ENCODE measurements around the gene SLC6A2. TPM values are rescaled to one million over a fixed set of nuclear protein-coding genes. Genes with fewer than 3 reads are reported as not detected.

The SLC6A2 gene
- total and polyA plus RNA-seq, 8 donors = 0.09 to 0.52 (median 0.25) TPM; not detected in 5

DNA sequence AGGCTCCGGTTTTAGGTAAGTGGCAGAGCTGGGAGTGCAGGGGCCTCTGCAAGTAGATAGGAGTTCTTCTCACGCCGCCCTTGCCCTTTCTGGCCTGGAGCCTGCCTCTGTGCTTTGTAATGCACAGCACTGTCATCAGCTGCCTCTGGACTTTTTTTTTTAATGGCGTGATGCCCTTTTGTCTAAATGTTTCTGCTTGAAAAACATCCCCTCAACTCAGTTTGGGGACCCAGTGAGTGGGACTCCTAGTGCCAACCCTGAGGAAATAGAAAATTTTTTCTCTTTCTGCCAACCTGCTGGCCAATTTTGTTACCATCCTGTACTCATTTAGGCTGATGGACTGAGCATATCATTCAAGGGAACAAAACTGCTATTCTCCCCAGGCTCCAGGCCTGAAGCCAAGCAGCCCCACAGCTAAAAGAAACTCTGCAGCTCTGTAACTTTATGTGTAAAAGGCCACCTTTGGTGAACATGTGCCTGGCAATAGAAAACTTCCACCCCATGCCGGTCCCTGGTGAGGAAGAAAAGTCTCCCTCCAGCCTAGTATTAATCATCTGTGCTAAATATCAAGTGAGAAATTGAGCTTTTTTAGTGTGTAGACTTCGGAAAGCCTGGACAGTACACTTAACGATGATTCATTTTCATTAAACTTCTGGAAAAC is 22.5 kb downstream of the SLC6A2 start:
- FAIRE-seq = no peak
- no peak overlapping the region for H3K4me3 ChIP-seq
- no peaks in the 10 kb centered on the region for H3K4me1 ChIP-seq
- WGBS, 2 donors = 76 to 78% methylated on average over 7 of the region's 7 CpGs
- no peaks in the 10 kb centered on the region for H3K36me3 ChIP-seq
- no peak for ATAC-seq
- no peak for DNase-seq
- H3K27ac ChIP-seq = no peak overlapping the region
- TF ChIP-seq, protein P1, sequence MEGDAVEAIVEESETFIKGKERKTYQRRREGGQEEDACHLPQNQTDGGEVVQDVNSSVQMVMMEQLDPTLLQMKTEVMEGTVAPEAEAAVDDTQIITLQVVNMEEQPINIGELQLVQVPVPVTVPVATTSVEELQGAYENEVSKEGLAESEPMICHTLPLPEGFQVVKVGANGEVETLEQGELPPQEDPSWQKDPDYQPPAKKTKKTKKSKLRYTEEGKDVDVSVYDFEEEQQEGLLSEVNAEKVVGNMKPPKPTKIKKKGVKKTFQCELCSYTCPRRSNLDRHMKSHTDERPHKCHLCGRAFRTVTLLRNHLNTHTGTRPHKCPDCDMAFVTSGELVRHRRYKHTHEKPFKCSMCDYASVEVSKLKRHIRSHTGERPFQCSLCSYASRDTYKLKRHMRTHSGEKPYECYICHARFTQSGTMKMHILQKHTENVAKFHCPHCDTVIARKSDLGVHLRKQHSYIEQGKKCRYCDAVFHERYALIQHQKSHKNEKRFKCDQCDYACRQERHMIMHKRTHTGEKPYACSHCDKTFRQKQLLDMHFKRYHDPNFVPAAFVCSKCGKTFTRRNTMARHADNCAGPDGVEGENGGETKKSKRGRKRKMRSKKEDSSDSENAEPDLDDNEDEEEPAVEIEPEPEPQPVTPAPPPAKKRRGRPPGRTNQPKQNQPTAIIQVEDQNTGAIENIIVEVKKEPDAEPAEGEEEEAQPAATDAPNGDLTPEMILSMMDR (IDR thresholded peaks at IDR 0.05) = no peak
- no peaks in the 10 kb centered on the region for H3K27me3 ChIP-seq
- no peaks in the 10 kb centered on the region for H3K9me3 ChIP-seq
- intact Hi-C loops (cut with DNase I) = no loop called here

DNA sequence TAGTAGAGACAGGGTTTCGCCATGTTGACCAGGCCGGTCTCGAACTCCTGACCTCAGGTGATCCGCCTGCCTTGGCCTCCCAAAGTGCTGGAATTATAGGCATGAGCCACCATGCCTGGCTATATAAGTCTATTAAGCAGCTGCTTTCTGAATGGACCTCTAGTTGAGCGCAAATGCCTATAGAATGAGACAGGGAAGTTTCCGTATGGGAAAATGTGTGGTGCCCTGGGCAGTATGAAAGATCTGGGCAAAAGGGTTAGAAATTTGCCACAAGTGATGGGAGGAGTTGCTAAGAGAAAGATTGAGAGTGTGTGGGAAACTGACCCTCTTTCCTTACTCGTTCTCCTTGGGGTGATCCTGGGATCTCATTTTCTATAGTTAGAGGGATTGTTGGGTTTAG is 26.3 kb downstream of the SLC6A2 start:
- Histone ChIP-seq H3K36me3 (no peaks in the 10 kb centered on the region), H3K27me3 (no peaks in the 10 kb centered on the region), H3K27ac (no peak overlapping the region), H3K4me1 (no peaks in the 10 kb centered on the region), H3K4me3 (no peak overlapping the region), H3K9me3 (no peaks in the 10 kb centered on the region)
- DNase-seq (no peak), FAIRE-seq (no peak), ATAC-seq (no peak)
- intact Hi-C loops (cut with DNase I) = no loop called here
- TF ChIP-seq, protein P1 (IDR thresholded peaks at IDR 0.05) = no peak
- WGBS, 2 donors = 83 to 84% methylated on average over 7 of the region's 7 CpGs

DNA sequence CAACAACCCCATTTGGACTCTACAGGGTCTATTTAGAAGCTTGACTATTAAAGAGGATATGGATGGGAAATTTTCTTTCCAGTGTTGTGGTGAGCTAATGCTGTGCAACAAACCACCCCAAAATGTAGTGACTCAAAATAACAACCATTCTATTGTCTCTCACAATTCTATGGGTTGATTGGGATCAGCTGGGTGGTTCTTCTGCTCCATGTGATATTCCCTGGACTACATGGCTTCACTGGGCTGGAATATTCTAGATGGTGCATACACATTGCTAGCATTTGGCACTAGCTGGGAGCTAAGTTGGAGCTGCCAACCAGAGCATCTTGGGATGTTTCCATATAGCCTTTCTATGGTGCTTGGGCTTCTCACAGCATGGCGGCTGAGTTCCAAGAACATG is 30.2 kb downstream of the SLC6A2 start:
- TF ChIP-seq, protein P1 (IDR thresholded peaks at IDR 0.05) = no peak
- no peaks in the 10 kb centered on the region for H3K36me3 ChIP-seq
- H3K27ac ChIP-seq = no peak overlapping the region
- H3K27me3 ChIP-seq = no peaks in the 10 kb centered on the region
- 79 to 100% methylated on average over 1 of the region's 1 CpG for WGBS, 2 donors
- no peak for ATAC-seq
- intact Hi-C loops (cut with DNase I) = no loop called here
- H3K4me3 ChIP-seq = no peak overlapping the region
- FAIRE-seq = no peak
- DNase-seq = no peak
- no peaks in the 10 kb centered on the region for H3K4me1 ChIP-seq
- no peaks in the 10 kb centered on the region for H3K9me3 ChIP-seq

DNA sequence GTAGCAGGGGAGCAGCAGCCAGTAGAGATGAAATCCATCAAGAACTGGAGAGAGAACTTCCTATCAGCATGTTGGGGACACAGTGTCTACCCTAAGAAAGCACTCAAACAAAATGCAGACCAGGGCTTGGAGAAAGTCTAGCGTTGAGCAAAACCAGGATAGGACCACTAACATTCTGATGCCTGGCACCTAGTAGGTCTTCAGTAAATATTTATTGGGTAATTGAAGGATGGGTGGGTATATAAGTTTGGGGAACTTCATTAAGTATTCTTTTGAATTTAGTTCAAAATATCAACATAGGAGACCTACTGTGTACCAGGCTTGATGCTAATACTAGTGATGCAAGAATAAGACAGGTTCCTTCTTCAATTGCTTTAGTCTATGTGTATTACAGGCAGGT is 30.9 kb downstream of the SLC6A2 start:
- Histone ChIP-seq H3K36me3 (no peaks in the 10 kb centered on the region), H3K27me3 (no peaks in the 10 kb centered on the region), H3K27ac (no peak overlapping the region), H3K4me1 (no peaks in the 10 kb centered on the region), H3K4me3 (no peak overlapping the region), H3K9me3 (no peaks in the 10 kb centered on the region)
- intact Hi-C loops (cut with DNase I) = no loop called here
- TF ChIP-seq, protein P1 (IDR thresholded peaks at IDR 0.05) = no peak
- ATAC-seq (no peak), FAIRE-seq (no peak), DNase-seq (no peak)
- 76 to 82% methylated on average over 1 of the region's 1 CpG for WGBS, 2 donors

DNA sequence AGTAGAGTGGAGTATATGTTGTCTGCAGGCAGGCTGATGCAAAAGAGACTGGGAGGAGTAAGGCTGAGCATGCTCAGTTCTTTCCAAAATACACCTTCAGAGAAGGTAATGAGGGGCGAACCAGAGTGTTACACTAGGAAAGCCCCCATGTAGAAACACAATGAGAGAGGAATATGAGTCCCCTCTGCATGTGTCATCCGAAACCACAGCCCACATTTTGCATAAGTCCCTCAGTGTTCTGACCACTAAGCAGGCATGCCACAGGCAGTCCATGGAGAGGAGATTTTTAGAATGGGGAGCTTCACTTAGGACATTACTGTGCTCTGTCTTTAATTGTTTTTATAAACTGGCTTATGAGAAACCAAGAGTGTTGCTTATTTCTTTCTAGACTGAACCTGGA is 32.0 kb downstream of the SLC6A2 start:
- no peaks in the 10 kb centered on the region for H3K9me3 ChIP-seq
- no peaks in the 10 kb centered on the region for H3K4me1 ChIP-seq
- no peaks in the 10 kb centered on the region for H3K36me3 ChIP-seq
- FAIRE-seq (no peak), ATAC-seq (no peak), DNase-seq (no peak)
- TF ChIP-seq, protein P1 (IDR thresholded peaks at IDR 0.05) = no peak
- 53 to 64% methylated on average over 2 of the region's 2 CpGs for WGBS, 2 donors
- H3K27me3 ChIP-seq = no peaks in the 10 kb centered on the region
- no peak overlapping the region for H3K27ac ChIP-seq
- intact Hi-C loops (cut with DNase I) = no loop called here
- H3K4me3 ChIP-seq = no peak overlapping the region

All from pancreas (tissue), 10 donors.